Muscle of arm (tissue), 14 donors: ENCODE results near the gene GCK. TPM values are rescaled to one million over a fixed set of nuclear protein-coding genes. Genes with fewer than 3 reads are reported as not detected.

ENCODE experiments used
- DNase-seq: peaks from one replicate; pipeline ENCODE4 v3.0.0-alpha.2; 2013
- long read RNA-seq, 11 donors: transcript quantifications; one replicate each; lab custom pipeline, GENCODE V29; 2026
- polyA plus RNA-seq, 12 donors: library from polyadenylated mRNA; unstranded; fragments of 120-200 nt; gene quantifications; one replicate each; pipeline ENCODE4 v1.2.1, GENCODE V29; 2013; ENCODE audit not compliant: insufficient read length in 12 of 12

The GCK gene
- 1 to 10 TPM in 10 of 12 donors, not detected in 2; 1.7 to 5.7 (median 3.8) TPM for polyA plus RNA-seq
- long read RNA-seq, donor 1 = 0 reads
- long read RNA-seq, donor 2, partial matches to known transcripts = 0 of 2 reads
- long read RNA-seq, donor 2, other reads (novel, unspliced or antisense) = 0 of 2 reads
- long read RNA-seq, donor 3, partial matches to known transcripts = 0 of 2 reads
- long read RNA-seq, donor 3, other reads (novel, unspliced or antisense) = 0 of 2 reads
- long read RNA-seq, donor 4 = 0 reads
- long read RNA-seq, donor 5, partial matches to known transcripts = 0 of 5 reads
- long read RNA-seq, donor 5, other reads (novel, unspliced or antisense) = 0 of 5 reads
- long read RNA-seq, donor 6, partial matches to known transcripts = 0 of 3 reads
- long read RNA-seq, donor 6, other reads (novel, unspliced or antisense) = 0 of 3 reads
- long read RNA-seq, donor 7, partial matches to known transcripts = 0 of 1 reads
- long read RNA-seq, donor 7, other reads (novel, unspliced or antisense) = 0 of 1 reads
- long read RNA-seq, donor 8, partial matches to known transcripts = 0 of 5 reads
- long read RNA-seq, donor 8, other reads (novel, unspliced or antisense) = 0 of 5 reads
- long read RNA-seq, donor 9, partial matches to known transcripts = 0 of 1 reads
- long read RNA-seq, donor 9, other reads (novel, unspliced or antisense) = 0 of 1 reads
- long read RNA-seq, donor 10, partial matches to known transcripts = 0 of 3 reads
- long read RNA-seq, donor 10, other reads (novel, unspliced or antisense) = 0 of 3 reads
- long read RNA-seq, donor 11 = 0 reads

DNA sequence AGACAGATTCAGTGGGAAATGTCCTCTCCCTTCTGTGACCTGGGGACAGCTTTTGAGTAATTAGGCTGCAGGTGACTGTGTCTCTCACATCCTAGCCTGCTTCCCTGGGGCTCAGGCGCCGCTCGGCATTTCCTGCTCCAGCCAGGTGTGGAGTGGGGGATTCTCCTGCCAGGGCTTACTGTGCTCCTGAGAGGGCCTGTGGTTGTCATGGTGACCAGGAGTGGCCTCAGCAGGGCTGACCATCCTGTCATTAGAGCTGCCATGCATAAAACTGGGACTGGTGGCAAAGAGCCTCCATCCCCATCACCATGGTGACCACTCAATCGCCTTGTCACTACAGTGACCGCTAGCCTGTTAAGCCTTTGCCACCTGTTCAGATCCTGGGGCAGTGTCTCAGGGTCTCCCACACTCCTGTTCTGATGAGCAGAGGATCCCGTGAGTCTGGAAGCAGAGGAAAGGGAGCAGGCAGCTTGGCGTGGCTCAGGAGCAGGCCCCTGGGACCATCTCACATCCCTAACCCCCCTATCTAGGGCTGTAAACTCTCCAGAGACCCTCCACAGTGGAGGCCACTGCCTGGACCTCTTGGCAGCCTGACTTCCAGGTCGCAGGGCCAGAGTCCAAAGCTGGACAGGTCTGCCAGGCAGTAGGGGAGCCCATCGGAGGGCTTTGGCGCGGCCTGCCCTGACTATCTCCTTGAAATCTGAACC lies at the start of gene GCK:
GCK (minus strand) TSS at position 154 of the 707 bp plus-strand sequence. CDS start 486 bp downstream, outside the sequence.
- no peak for DNase-seq

GRCh38 chr7:44238116-44238695 lies 49.0 kb upstream of the GCK start:
- DNase-seq = no peak

- no peak for DNase-seq
Measured at GRCh38 chr7:44237696-44238095, 48.5 kb upstream of the GCK start.

DNA sequence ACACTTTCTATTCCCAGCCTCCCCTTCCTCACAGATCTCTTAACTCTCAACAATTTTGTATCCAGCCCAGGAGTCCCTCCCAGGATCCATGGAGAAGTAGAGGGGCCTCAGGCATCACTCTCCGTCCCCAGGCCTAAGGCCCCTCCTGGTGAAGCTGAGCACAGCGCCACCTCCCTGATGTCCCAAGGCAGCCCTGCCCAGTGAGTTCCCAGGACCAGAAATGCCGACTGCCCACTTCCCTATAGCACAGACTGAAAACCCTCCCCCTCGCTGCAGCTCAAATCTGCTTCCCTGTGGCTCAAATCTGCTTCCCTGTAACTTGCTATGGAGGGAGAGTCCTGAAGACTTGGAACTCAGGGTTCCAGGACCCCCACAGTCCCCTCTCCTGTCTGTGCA lies 47.1 kb upstream of the GCK start:
- DNase-seq = no peak

- no peak for DNase-seq
Measured at GRCh38 chr7:44235582-44236332, 46.5 kb upstream of the GCK start.

DNA sequence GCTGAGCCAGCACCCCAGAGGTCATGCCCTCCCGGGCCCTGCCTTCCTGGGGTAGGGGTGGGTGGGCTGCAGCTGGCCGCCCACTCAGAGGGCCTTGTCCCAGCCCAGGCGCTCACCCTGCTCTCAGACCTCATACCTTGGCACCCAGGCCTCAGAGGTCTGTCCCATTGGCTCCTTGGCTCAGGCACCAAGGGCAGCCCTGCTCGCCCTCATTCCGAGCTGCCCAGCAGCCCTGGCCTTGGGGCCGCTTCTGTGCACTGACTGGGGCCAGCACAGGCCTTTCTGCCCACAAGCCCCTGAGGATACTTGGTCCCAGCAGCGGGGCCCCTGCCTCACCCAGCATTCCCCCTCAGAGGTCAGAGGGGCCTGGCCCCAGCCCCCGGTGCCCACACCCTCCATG lies 45.8 kb upstream of the GCK start:
- no peak for DNase-seq

DNA sequence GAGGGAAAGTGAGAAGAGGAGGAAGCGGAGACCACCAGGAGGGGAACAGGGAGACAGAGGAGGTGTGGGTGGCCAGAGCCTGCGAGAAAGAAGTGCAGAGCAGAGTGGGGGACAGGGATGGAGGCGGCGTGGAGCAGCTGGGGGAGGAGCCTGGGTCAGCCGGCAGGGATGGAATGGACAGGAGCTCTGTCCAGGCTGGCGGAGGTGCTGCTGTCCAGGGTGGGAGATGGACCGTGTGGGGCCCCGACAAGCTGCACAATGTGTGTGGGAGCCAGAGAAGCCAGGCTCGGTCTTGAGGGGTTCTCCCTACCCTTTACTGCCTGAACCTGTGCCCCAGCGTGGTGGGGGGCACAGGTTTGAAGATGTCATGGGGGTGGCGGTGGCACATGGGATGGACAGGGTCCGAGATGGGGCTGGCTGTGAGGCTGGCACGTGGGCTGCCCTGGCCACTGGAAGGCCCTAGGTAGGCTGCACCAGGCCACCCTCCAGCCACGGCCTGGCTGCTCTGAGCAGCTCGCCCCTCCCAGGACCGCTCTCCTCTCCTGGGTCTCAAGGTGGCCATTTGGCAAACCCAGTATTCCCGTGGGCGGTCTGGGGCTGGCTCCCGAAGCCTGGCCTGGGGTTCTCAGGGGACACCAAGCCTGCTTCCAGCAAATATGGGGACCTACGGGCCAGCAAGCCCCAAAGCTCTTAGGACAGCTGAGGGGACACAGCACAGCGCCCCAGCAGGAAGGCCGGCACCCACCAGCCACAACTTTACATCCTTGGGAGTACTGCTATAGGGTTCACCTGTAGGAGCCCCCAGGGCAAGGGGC lies 43.9 kb upstream of the GCK start:
- DNase-seq = no peak

DNA sequence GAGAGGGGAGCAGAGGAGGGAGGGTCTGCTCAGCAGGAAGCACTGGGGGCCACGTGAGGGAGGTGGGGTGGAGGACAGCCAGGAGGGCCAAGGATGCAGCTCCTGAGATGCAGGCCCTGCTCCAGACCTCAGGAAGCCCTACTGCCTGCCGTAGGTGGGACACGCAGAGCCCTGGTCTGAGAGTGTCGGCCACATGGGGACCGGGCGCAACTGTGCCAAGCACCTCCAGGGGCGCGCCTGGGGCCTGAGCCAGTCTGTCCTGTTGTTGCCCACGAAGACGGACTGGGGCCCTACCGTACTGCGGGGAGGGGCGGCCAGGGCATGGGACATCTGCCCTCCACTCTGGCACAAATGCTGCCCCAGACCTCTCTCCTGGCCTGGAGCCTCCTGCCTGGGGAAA lies 43.2 kb upstream of the GCK start:
- no peak for DNase-seq

DNA sequence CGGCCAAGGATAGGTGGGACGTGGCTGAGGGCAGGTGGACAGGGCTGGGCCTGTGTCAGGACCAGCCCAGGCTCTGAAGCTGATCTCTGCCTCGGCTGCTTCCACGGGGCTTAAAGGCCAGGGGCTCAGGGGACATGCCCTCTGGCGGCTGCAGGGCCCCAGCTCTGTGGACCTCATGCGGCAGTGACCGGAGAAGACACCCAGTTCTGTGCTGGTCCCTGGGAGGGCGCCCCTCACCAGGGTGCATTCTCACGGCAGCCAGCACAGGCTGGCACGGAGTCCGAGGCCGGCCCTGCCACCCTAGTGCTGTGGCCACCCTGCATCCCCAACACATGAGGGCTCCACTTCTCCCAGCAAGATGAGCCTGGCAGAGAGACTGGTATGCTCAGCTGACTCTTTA lies 41.8 kb upstream of the GCK start:
- no peak for DNase-seq

DNA sequence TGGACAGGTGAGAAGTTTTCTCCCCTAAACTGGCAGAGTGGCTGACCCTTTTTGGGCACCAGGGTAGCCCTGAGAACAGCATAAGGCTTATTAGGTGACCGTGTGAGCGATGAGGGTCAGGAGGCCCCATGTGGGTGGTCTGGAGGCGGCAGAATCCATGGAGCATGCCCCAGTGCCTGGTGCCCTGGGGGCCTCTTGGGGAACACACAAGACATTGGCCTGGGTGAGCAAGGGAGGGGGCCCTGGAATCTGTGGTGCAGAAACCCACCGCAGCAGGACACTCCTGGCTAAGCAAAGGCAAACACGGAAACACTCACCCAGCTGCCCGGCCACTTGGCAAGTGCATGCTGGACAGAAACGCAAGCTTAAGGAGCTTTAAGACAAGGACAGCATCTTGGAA lies 41.0 kb upstream of the GCK start:
- no peak for DNase-seq

DNA sequence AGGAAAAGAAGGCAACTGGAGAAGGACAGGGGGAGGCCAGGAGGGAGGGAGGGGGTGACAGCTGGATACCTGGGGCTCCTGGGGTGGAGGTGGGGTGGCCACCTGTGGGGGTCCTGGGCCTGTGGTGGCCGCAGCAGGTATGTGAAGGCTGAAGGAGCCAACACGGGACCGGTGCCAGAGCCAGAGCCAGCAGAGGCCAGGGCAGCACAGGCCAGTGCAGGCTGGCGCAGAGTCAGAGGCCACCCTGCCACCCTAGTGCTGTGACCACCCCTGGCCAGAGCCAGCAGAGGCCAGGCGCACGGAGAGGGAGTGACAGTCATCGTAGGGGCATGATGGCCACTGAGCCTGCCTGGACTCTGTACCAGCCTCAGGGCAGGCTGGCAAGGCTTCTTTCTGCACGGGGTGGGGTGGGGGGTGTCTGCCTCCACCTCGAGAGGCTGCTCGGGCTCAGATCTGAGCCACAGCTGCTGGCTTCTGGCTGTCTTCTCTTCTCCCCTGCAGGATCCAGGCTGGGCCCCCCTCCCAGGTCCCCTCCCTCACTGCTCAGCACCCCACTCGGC lies 40.4 kb upstream of the GCK start:
- no peak for DNase-seq

GRCh38 chr7:44228571-44229350 lies 39.5 kb upstream of the GCK start:
- DNase-seq = no peak

GRCh38 chr7:44227911-44228310 lies 38.7 kb upstream of the GCK start:
- DNase-seq = no peak

DNA sequence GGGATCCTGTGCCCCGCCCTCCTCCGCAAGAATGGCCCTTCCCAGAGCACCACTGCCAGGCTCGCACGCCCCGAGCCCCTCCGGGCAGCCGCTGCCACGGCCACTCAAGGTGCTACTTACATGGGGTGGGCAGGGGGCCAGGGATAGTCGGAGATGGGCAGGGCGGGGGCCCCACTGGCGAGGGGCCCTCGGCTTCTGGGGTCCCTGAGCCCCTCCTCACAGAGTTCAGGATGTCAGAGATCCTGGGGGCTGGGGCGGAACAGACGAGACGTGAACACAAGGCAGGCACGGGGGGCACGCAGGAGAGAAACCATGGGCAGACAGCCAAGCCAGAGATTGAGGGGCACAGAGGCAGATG lies 37.1 kb upstream of the GCK start:
- no peak for DNase-seq

- no peak for DNase-seq
Measured at GRCh38 chr7:44225566-44226395, 36.5 kb upstream of the GCK start.

DNA sequence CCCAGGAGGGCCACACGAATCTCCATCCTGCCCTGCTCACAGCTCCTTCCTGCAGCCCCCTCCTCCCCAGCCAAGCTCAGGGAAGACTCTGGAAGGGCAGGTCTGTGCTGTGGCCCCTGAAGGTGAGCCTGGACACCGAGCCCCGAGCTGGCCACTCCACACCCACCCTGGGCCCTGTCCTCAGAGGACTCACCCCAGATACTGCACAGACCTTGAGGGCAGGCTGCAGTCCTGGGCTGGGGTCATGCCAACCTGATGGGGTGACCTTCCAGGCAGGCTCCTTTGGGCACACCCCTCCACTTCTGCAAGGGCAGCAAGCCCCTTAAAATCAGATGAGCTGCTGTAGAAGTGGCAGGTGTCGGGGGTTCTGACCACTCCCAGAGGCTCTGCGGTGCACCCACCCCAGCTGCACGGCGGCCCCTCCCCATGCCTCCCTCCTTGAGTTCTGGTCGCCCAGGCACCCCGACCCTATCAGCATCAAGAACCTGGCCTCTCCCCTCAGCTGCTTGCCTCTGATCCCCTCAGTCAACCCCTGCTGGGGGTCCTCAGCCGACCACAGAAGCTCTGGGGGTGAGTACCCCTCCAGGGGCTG lies 35.8 kb upstream of the GCK start:
- DNase-seq = no peak

- DNase-seq = no peak
Measured at GRCh38 chr7:44224080-44224973, 35.1 kb upstream of the GCK start.
